B cell (primary cell): ENCODE results near the gene FOSB. TPM values are rescaled to one million over a fixed set of nuclear protein-coding genes. Genes with fewer than 3 reads are reported as not detected.
"Not testable (repeated sequence)": the region's sequence is repeated elsewhere in the genome, so short reads cannot be mapped to it uniquely, and the experiment has no call there.

Experiments used
- ATAC-seq: fragments of 200-7000 bp; cut with Tn5 transposase; one replicate; pipeline ENCODE4 v1.10.0; 2021; ENCODE audit warnings: low read depth, mild to moderate bottlenecking, moderate number of reproducible peaks, moderate library complexity
- CTCF ChIA-PET: fragments of 350-600 bp; sonication (Branson Sonifier 250); formaldehyde crosslinking; loops from one replicate; lab custom pipeline; 2021; ENCODE audit warnings: antibody characterized with exemption, inconsistent platforms; lab: Charles Lee
- POLR2A ChIA-PET: fragments of 350-600 bp; sonication (Branson Sonifier 250); formaldehyde crosslinking; loops from one replicate; lab custom pipeline; 2021; ENCODE audit warnings: antibody characterized with exemption; lab: Charles Lee
- DNase-seq: peaks from one replicate; pipeline ENCODE4 v3.0.0; 2013
- H2AFZ ChIP-seq: 2 replicates; pipeline ENCODE4 v1.6.1; 2012; ENCODE audit warnings: mild to moderate bottlenecking, low read depth, low read length; ENCODE audit not compliant: insufficient read depth, poor library complexity, severe bottlenecking
- H3K27ac ChIP-seq, 2 donors: 1 replicate in 1 of 2; 2 replicates in 1 of 2; pipeline ENCODE4 v1.5.1; 2012 to 2013; ENCODE audit warnings: low read length in 2 of 2, mild to moderate bottlenecking in 2 of 2, moderate library complexity in 1 of 2
- H3K27me3 ChIP-seq, 4 experiments: fragments of 200-600 bp in 1 of 4; sonication (generic) in 1 of 4; replicated peaks in 1 of 4; 1 replicate in 2 of 4; 2 replicates in 2 of 4; pipeline versions ENCODE4 v1.6.1 to v1.7.0; 2013 to 2016; ENCODE audit warnings: low read length in 3 of 4, mild to moderate bottlenecking in 2 of 4, mixed read lengths in 1 of 4, moderate library complexity in 1 of 4; ENCODE audit not compliant: insufficient read depth in 4 of 4, control insufficient read depth in 3 of 4; ENCODE audit errors: control extremely low read depth in 1 of 4
- H3K36me3 ChIP-seq, 2 experiments: replicated peaks in 1 of 2; 1 replicate in 1 of 2; 2 replicates in 1 of 2; pipeline versions ENCODE4 v1.6.1 to v1.7.1; 2013; ENCODE audit warnings: low read length in 1 of 2; ENCODE audit not compliant: insufficient read depth in 2 of 2, control insufficient read depth in 1 of 2; ENCODE audit errors: control extremely low read depth in 1 of 2, extremely low read depth in 1 of 2
- H3K4me1 ChIP-seq, 2 donors: fragments of 200-600 bp in 1 of 2; sonication (generic) in 1 of 2; 1 replicate in 1 of 2; 2 replicates in 1 of 2; pipeline versions ENCODE4 v1.5.1 to v1.6.1; 2013 to 2017; ENCODE audit warnings: low read length in 2 of 2; ENCODE audit not compliant: control insufficient read depth in 2 of 2, insufficient read depth in 2 of 2
- H3K4me2 ChIP-seq: replicated peaks from 2 replicates; pipeline ENCODE3; 2012; ENCODE audit warnings: mild to moderate bottlenecking, low read depth, low read length; ENCODE audit not compliant: poor library complexity, severe bottlenecking
- H3K4me3 ChIP-seq, 5 experiments: fragments of 200-600 bp in 1 of 5; sonication (generic) in 1 of 5; 1 replicate in 3 of 5; 2 replicates in 2 of 5; pipeline versions ENCODE4 v1.5.1 to v1.7.0; 2011 to 2016; ENCODE audit warnings: low read length in 4 of 5, mild to moderate bottlenecking in 4 of 5, low read depth in 2 of 5, control low read depth in 1 of 5, moderate library complexity in 1 of 5; ENCODE audit not compliant: insufficient read depth in 1 of 5; ENCODE audit errors: control extremely low read depth in 1 of 5, extremely low read depth in 1 of 5
- H3K79me2 ChIP-seq: fragments of 200-600 bp; sonication (generic); one replicate; pipeline ENCODE4 v1.6.0; 2016; ENCODE audit warnings: low read length; ENCODE audit not compliant: control insufficient read depth, insufficient read depth
- H3K9ac ChIP-seq: fragments of 200-600 bp; sonication (generic); 2 replicates; pipeline ENCODE4 v1.6.1; 2017; ENCODE audit warnings: mild to moderate bottlenecking, low read length, moderate library complexity
- H3K9me3 ChIP-seq, 3 donors: one replicate each; pipeline versions ENCODE4 v1.6.1 to v1.7.1; 2013; ENCODE audit warnings: low read length in 2 of 3; ENCODE audit not compliant: control insufficient read depth in 2 of 3, insufficient read depth in 1 of 3; ENCODE audit errors: control extremely low read depth in 1 of 3
- H4K20me1 ChIP-seq: 2 replicates; pipeline ENCODE4 v1.6.0; 2012; ENCODE audit warnings: mild to moderate bottlenecking, low read length; ENCODE audit not compliant: insufficient read depth, control insufficient read depth, poor library complexity, severe bottlenecking
- H3K27ac Mint-ChIP-seq: one replicate; pipeline ENCODE4 v1.8.0; 2021; ENCODE audit warnings: mixed read lengths
- H3K27me3 Mint-ChIP-seq: one replicate; pipeline ENCODE4 v1.8.0; 2021; ENCODE audit warnings: mixed read lengths
- H3K4me1 Mint-ChIP-seq: one replicate; pipeline ENCODE4 v1.8.0; 2021; ENCODE audit warnings: mixed read lengths
- H3K4me3 Mint-ChIP-seq: one replicate; pipeline ENCODE4 v1.8.0; 2021; ENCODE audit warnings: mixed read lengths
- H3K9me3 Mint-ChIP-seq: one replicate; pipeline ENCODE4 v1.8.0; 2022; ENCODE audit warnings: mixed read lengths; ENCODE audit not compliant: insufficient read depth
- EZH2 ChIP-seq: IDR thresholded peaks from 2 replicates; pipeline ENCODE4 v1.6.1; 2012; ENCODE audit warnings: borderline replicate concordance, low read depth, mild to moderate bottlenecking, moderate library complexity, low read length; ENCODE audit not compliant: insufficient read depth, poor library complexity, severe bottlenecking
- WGBS: methylation state at CpG from one replicate; pipeline ENCODE4 v1.1.5; 2013; ENCODE audit warnings: missing lambda C conversion rate; ENCODE audit not compliant: insufficient coverage; 5-methylcytosine and 5-hydroxymethylcytosine counted together
- intact Hi-C: fragments of 100-400 bp; cut with micrococcal nuclease; formaldehyde crosslinking; loops from one replicate; pipeline ENCODE4 v1.10.0; 2022
- polyA plus RNA-seq: library from polyadenylated mRNA; depleted of rRNA; stranded (reverse); fragments of >200 nt; gene quantifications from 2 replicates; pipeline ENCODE4 v1.2.3, GENCODE V29; 2012
- total RNA-seq, 2 donors: library from RNA; stranded (reverse); fragments of 120-200 nt in 1 of 2; gene quantifications; 1 replicate in 1 of 2; 2 replicates in 1 of 2; pipeline versions ENCODE4 v1.2.3 to v1.2.4, GENCODE V29; 2013 to 2022
- TF ChIP-seq, protein P1 (sequence below): fragments of 200-600 bp; IDR thresholded peaks from one replicate; pipeline ENCODE4 v1.8.0; 2022; ENCODE audit warnings: antibody characterized with exemption, mild to moderate bottlenecking

The FOSB gene
- total and polyA plus RNA-seq, 2 donors (not counting 1 experiment from before 2014, with no cell fraction given): 39.6 to 2,860 TPM

DNA sequence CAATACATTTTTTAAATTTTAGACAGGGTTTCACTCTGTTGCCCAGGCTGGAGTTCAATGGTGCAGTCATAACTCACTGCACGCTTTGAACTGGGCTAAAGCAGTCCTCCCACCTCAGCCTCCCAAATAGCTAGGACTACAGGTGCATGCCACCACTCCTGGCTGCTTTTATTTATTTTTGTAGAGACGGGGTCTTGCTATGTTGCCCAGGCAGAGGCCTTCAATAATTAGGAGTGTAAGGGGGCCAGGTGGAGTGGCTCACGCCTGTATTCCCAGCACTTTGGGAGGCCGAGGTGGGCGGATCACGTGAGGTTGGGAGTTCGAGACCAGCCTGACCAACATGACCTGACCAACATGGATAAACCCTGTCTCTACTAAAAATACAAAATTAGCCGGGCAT lies 35.3 kb upstream of the FOSB start:
- H3K27ac ChIP-seq, H3K4me3 Mint-ChIP-seq, POLR2A ChIA-PET, intact Hi-C loops, H3K9me3 Mint-ChIP-seq, DNase-seq, H4K20me1 ChIP-seq, ATAC-seq, H3K9me3 ChIP-seq, H3K4me3 ChIP-seq, H3K4me1 Mint-ChIP-seq, H3K9ac ChIP-seq, H2AFZ ChIP-seq, H3K36me3 ChIP-seq, H3K4me2 ChIP-seq, H3K27ac Mint-ChIP-seq, H3K79me2 ChIP-seq, H3K27me3 Mint-ChIP-seq: not testable (repeated sequence)
- WGBS: 100% methylated on average over 7 of the region's 8 CpGs
- Histone ChIP-seq H3K27me3 (peaks cover 0 to 12% (median 3%) of the 10 kb centered on the region in 4 experiments), H3K4me1 (peaks cover 9 to 15% of the 10 kb centered on the region in 2 donors)
- CTCF ChIA-PET: interaction anchor here (1.1 to 3.3 kb wide), 5 partner anchors 8 to 52 kb away, joined by 3 to 15 read pairs (median 4); no protein-coding TSS in a partner anchor

DNA sequence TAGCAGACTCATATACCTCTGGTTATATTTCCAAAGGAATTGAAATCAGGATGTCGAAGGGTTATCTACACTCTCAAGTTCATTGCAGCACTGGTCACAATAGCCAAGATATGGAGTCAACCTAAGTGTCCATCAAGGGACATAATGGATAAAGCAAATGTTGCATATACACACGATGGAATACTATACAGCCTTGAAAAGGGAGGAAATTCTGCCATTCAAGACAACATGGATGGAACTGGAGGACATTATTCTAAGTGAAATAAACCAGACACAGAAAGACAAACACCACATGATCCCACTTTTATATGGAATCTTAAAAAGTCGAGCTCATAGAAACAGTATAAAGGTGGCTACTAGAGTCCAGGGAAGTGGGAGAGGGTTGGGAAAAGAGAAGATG lies 30.5 kb upstream of the FOSB start:
- DNase-seq (no peak), ATAC-seq (no peak)
- H3K9ac ChIP-seq: no peak overlapping the region
- Mint-ChIP-seq H3K9me3 (no peaks in the 10 kb centered on the region), H3K27me3 (no peaks in the 10 kb centered on the region), H3K4me3 (no peak overlapping the region), H3K27ac (peak overlapping the region; percentile 3), H3K4me1 (peaks cover 12% of the 10 kb centered on the region)
- ChIA-PET POLR2A (no interaction called here), CTCF (interaction anchor here (0.8 to 8.0 kb wide), 5 partner anchors 23 to 71 kb away, joined by 5 to 453 read pairs (median 93); partner anchors contain the start of genes FOSB and VASP)
- intact Hi-C loops: no loop called here
- TF ChIP-seq, protein P1, sequence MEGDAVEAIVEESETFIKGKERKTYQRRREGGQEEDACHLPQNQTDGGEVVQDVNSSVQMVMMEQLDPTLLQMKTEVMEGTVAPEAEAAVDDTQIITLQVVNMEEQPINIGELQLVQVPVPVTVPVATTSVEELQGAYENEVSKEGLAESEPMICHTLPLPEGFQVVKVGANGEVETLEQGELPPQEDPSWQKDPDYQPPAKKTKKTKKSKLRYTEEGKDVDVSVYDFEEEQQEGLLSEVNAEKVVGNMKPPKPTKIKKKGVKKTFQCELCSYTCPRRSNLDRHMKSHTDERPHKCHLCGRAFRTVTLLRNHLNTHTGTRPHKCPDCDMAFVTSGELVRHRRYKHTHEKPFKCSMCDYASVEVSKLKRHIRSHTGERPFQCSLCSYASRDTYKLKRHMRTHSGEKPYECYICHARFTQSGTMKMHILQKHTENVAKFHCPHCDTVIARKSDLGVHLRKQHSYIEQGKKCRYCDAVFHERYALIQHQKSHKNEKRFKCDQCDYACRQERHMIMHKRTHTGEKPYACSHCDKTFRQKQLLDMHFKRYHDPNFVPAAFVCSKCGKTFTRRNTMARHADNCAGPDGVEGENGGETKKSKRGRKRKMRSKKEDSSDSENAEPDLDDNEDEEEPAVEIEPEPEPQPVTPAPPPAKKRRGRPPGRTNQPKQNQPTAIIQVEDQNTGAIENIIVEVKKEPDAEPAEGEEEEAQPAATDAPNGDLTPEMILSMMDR: no peak
- TF ChIP-seq EZH2: no peak
- H3K27me3 ChIP-seq: no peaks in the 10 kb centered on the region
- no peak overlapping the region for H3K27ac ChIP-seq
- no peaks in the 10 kb centered on the region for H3K79me2 ChIP-seq
- H2AFZ ChIP-seq: no peak overlapping the region
- no peaks in the 10 kb centered on the region for H4K20me1 ChIP-seq
- H3K9me3 ChIP-seq: no peaks in the 10 kb centered on the region
- peaks cover 12 to 14% of the 10 kb centered on the region in 2 donors for H3K4me1 ChIP-seq
- WGBS: no CpG with 5 or more reads among the region's 3 CpGs
- H3K4me3 ChIP-seq: no peak overlapping the region
- no peaks in the 10 kb centered on the region for H3K36me3 ChIP-seq
- no peak overlapping the region for H3K4me2 ChIP-seq
